Activated T-cell treated with anti-CD3 and anti-CD28 coated beads, Interleukin-2, amount 50 U/mL, for 48 hours (primary cell): ENCODE results near the gene DOCK7.
"Not testable (repeated sequence)": the region's sequence is repeated elsewhere in the genome, so short reads cannot be mapped to it uniquely, and the experiment has no call there.

Experiments
- DNase-seq, 2 experiments: peaks; one replicate each; pipeline ENCODE4 v3.0.0-alpha.2; 2020

Gene DOCK7

GRCh38 chr1:62527346-62527745, 160.8 kb downstream of the DOCK7 start:
- DNase-seq: not testable (repeated sequence)

GRCh38 chr1:62523860-62524259, 164.3 kb downstream of the DOCK7 start:
- DNase-seq: no peak

GRCh38 chr1:62516600-62516999, 171.6 kb downstream of the DOCK7 start:
- DNase-seq: no peak

- DNase-seq: no peak
These were observed 173.3 kb downstream of the DOCK7 start for GRCh38 chr1:62514746-62515423.

- DNase-seq: no peak
These were observed 175.2 kb downstream of the DOCK7 start for GRCh38 chr1:62513013-62513412.

GRCh38 chr1:62509028-62509427, 179.2 kb downstream of the DOCK7 start:
- no peak for DNase-seq

- DNase-seq: no peak
These were observed 179.9 kb downstream of the DOCK7 start for GRCh38 chr1:62508187-62508758.

- DNase-seq: no peak
These were observed 188.0 kb downstream of the DOCK7 start for GRCh38 chr1:62500210-62500609.

- no peak for DNase-seq
These were observed 194.0 kb downstream of the DOCK7 start for GRCh38 chr1:62494137-62494536.

GRCh38 chr1:62493656-62494055, 194.5 kb downstream of the DOCK7 start:
- no peak for DNase-seq

- DNase-seq: no peak
These were observed 195.7 kb downstream of the DOCK7 start for GRCh38 chr1:62492521-62492920.

- no peak for DNase-seq
These were observed 200.2 kb downstream of the DOCK7 start for GRCh38 chr1:62487956-62488355.

GRCh38 chr1:62484824-62485468, 203.2 kb downstream of the DOCK7 start:
- no peak for DNase-seq

- no peak for DNase-seq
These were observed 206.5 kb downstream of the DOCK7 start for GRCh38 chr1:62481681-62482080.

GRCh38 chr1:62476525-62477219, 211.5 kb downstream of the DOCK7 start:
- no peak for DNase-seq

- no peak for DNase-seq
These were observed 221.1 kb downstream of the DOCK7 start for GRCh38 chr1:62467092-62467491.

GRCh38 chr1:62462370-62462769, 225.8 kb downstream of the DOCK7 start:
- no peak for DNase-seq

GRCh38 chr1:62457955-62458354, 230.2 kb downstream of the DOCK7 start:
- DNase-seq: no peak

GRCh38 chr1:62452951-62453350, 235.2 kb downstream of the DOCK7 start:
- DNase-seq: no peak

- DNase-seq: no peak
These were observed 237.9 kb downstream of the DOCK7 start for GRCh38 chr1:62450301-62450700.

GRCh38 chr1:62448221-62448933, 239.8 kb downstream of the DOCK7 start:
- no peak for DNase-seq

GRCh38 chr1:62444701-62445100, 243.5 kb downstream of the DOCK7 start:
- no peak for DNase-seq
